Neural progenitor cell (in vitro differentiated cells): ENCODE results near the gene LPP. TPM values are rescaled to one million over a fixed set of nuclear protein-coding genes. Genes with fewer than 3 reads are reported as not detected.

ENCODE experiments used
- DNase-seq: peaks from one replicate; pipeline ENCODE4 v3.0.0-alpha.2; 2016; ENCODE audit warnings: low spot score
- H2AFZ ChIP-seq: fragments of 200-600 bp; sonication (generic); replicated peaks from 2 replicates; pipeline ENCODE4 v1.6.1; 2016; ENCODE audit warnings: antibody characterized with exemption
- H3F3A ChIP-seq: fragments of 200-600 bp; sonication (generic); 2 replicates; pipeline ENCODE4 v1.6.1; 2016; ENCODE audit warnings: antibody characterized with exemption, low read depth
- H3K27ac ChIP-seq: fragments of 200-600 bp; sonication (generic); 2 replicates; pipeline ENCODE4 v1.5.1; 2016; ENCODE audit warnings: mild to moderate bottlenecking
- H3K27me3 ChIP-seq: fragments of 200-600 bp; sonication (generic); 2 replicates; pipeline ENCODE4 v1.6.1; 2016; ENCODE audit warnings: mild to moderate bottlenecking, moderate library complexity
- H3K36me3 ChIP-seq: fragments of 200-600 bp; sonication (generic); 2 replicates; pipeline ENCODE4 v1.5.1; 2016
- H3K4me1 ChIP-seq: fragments of 200-600 bp; sonication (generic); 2 replicates; pipeline ENCODE4 v1.6.1; 2016; ENCODE audit warnings: mixed run types
- H3K4me2 ChIP-seq: fragments of 200-600 bp; sonication (generic); 2 replicates; pipeline ENCODE4 v1.6.1; 2016
- H3K4me3 ChIP-seq: fragments of 200-600 bp; sonication (generic); 2 replicates; pipeline ENCODE4 v1.5.1; 2016
- H3K79me2 ChIP-seq: fragments of 200-600 bp; sonication (generic); 2 replicates; pipeline ENCODE4 v1.6.1; 2016; ENCODE audit warnings: low read depth
- H3K9ac ChIP-seq: fragments of 200-600 bp; sonication (generic); 2 replicates; pipeline ENCODE4 v1.6.1; 2016
- H3K9me3 ChIP-seq: fragments of 200-600 bp; sonication (generic); 2 replicates; pipeline ENCODE4 v1.5.1; 2016; ENCODE audit warnings: low read depth
- H4K20me1 ChIP-seq: fragments of 200-600 bp; sonication (generic); 2 replicates; pipeline ENCODE4 v1.6.1; 2016; ENCODE audit warnings: low read depth
- H3K27ac Mint-ChIP-seq: 3 replicates; pipeline ENCODE4 v1.8.0; 2021; ENCODE audit warnings: mixed read lengths
- H3K27me3 Mint-ChIP-seq: 2 replicates; pipeline ENCODE4 v1.8.0; 2022; ENCODE audit warnings: low read depth, mild to moderate bottlenecking, inconsistent platforms, moderate library complexity, mixed read lengths; ENCODE audit not compliant: insufficient read depth
- H3K36me3 Mint-ChIP-seq: 3 replicates; pipeline ENCODE4 v1.8.0; 2021; ENCODE audit warnings: mixed read lengths
- H3K4me1 Mint-ChIP-seq: 3 replicates; pipeline ENCODE4 v1.8.0; 2021; ENCODE audit warnings: mixed read lengths
- H3K4me3 Mint-ChIP-seq: 3 replicates; pipeline ENCODE4 v1.8.0; 2021; ENCODE audit warnings: mild to moderate bottlenecking, moderate library complexity, mixed read lengths
- H3K9me3 Mint-ChIP-seq: 3 replicates; pipeline ENCODE4 v1.8.0; 2020; ENCODE audit warnings: mixed read lengths
- CTCF ChIP-seq: fragments of 200-600 bp; sonication (generic); IDR thresholded peaks from 2 replicates; pipeline ENCODE4 v1.5.1; 2017; ENCODE audit warnings: antibody characterized with exemption, mild to moderate bottlenecking
- EZH2 ChIP-seq: fragments of 200-600 bp; sonication (generic); IDR thresholded peaks from 2 replicates; pipeline ENCODE4 v1.6.1; 2017; ENCODE audit warnings: antibody characterized with exemption, mild to moderate bottlenecking, moderate library complexity
- EZH2phosphoT487 ChIP-seq: fragments of 200-600 bp; sonication (generic); IDR thresholded peaks from 2 replicates; pipeline ENCODE4 v1.6.1; 2017; ENCODE audit warnings: antibody characterized with exemption
- total RNA-seq: library from RNA; depleted of rRNA; stranded (reverse); fragments of >200 nt; gene quantifications from 2 replicates; pipeline ENCODE4 v1.2.3, GENCODE V29; 2015; ENCODE audit warnings: low replicate concordance

Gene LPP
- total RNA-seq, 1 donor from 2014 or later = 18.9 TPM

GRCh38 chr3:188706176-188706575 lies 552.2 kb downstream of the LPP start:
- no peaks in the 10 kb centered on the region for H3K27me3 ChIP-seq
- H3K9me3 ChIP-seq = no peaks in the 10 kb centered on the region
- TF ChIP-seq EZH2 (no peak), CTCF (no peak), EZH2phosphoT487 (no peak)
- H2AFZ ChIP-seq = no peak overlapping the region
- no peak overlapping the region for H3K27ac Mint-ChIP-seq
- H3K4me3 Mint-ChIP-seq = no peak overlapping the region
- H3K4me2 ChIP-seq = no peak overlapping the region
- H4K20me1 ChIP-seq = no peaks in the 10 kb centered on the region
- no peaks in the 10 kb centered on the region for H3K36me3 ChIP-seq
- H3K4me3 ChIP-seq = no peak overlapping the region
- no peaks in the 10 kb centered on the region for H3F3A ChIP-seq
- no peaks in the 10 kb centered on the region for H3K9me3 Mint-ChIP-seq
- peaks cover 2% of the 10 kb centered on the region for H3K27me3 Mint-ChIP-seq
- peaks cover 4% of the 10 kb centered on the region for H3K36me3 Mint-ChIP-seq
- no peaks in the 10 kb centered on the region for H3K4me1 ChIP-seq
- H3K4me1 Mint-ChIP-seq = no peaks in the 10 kb centered on the region
- no peaks in the 10 kb centered on the region for H3K79me2 ChIP-seq
- H3K9ac ChIP-seq = no peak overlapping the region
- no peak for DNase-seq
- no peak overlapping the region for H3K27ac ChIP-seq

- H2AFZ ChIP-seq = no peak overlapping the region
- H3K36me3 ChIP-seq = no peaks in the 10 kb centered on the region
- no peak overlapping the region for H3K4me3 ChIP-seq
- no peak overlapping the region for H3K27ac Mint-ChIP-seq
- TF ChIP-seq EZH2 (no peak), CTCF (no peak), EZH2phosphoT487 (no peak)
- no peaks in the 10 kb centered on the region for H4K20me1 ChIP-seq
- DNase-seq = no peak
- H3K4me3 Mint-ChIP-seq = no peak overlapping the region
- peaks cover 2% of the 10 kb centered on the region for H3K27me3 Mint-ChIP-seq
- H3K4me1 ChIP-seq = no peaks in the 10 kb centered on the region
- H3K27me3 ChIP-seq = no peaks in the 10 kb centered on the region
- no peaks in the 10 kb centered on the region for H3K79me2 ChIP-seq
- H3K4me1 Mint-ChIP-seq = no peaks in the 10 kb centered on the region
- no peak overlapping the region for H3K9ac ChIP-seq
- no peaks in the 10 kb centered on the region for H3K9me3 ChIP-seq
- H3K36me3 Mint-ChIP-seq = peaks cover 4% of the 10 kb centered on the region
- no peak overlapping the region for H3K4me2 ChIP-seq
- H3K9me3 Mint-ChIP-seq = no peaks in the 10 kb centered on the region
- no peak overlapping the region for H3K27ac ChIP-seq
- no peaks in the 10 kb centered on the region for H3F3A ChIP-seq
Observed at GRCh38 chr3:188706599-188706998, 552.6 kb downstream of the LPP start.

- Histone ChIP-seq H3K79me2 (no peaks in the 10 kb centered on the region), H3K27ac (no peak overlapping the region), H3K9me3 (no peaks in the 10 kb centered on the region), H3K4me1 (no peaks in the 10 kb centered on the region), H3K36me3 (no peaks in the 10 kb centered on the region), H2AFZ (no peak overlapping the region), H4K20me1 (no peaks in the 10 kb centered on the region), H3K4me3 (no peak overlapping the region), H3K9ac (no peak overlapping the region), H3K4me2 (no peak overlapping the region), H3F3A (no peaks in the 10 kb centered on the region), H3K27me3 (no peaks in the 10 kb centered on the region)
- H3K36me3 Mint-ChIP-seq = peaks cover 4% of the 10 kb centered on the region
- no peaks in the 10 kb centered on the region for H3K9me3 Mint-ChIP-seq
- peaks cover 5% of the 10 kb centered on the region for H3K27me3 Mint-ChIP-seq
- no peaks in the 10 kb centered on the region for H3K4me1 Mint-ChIP-seq
- H3K4me3 Mint-ChIP-seq = no peak overlapping the region
- TF ChIP-seq CTCF (no peak), EZH2phosphoT487 (no peak), EZH2 (no peak)
- no peak for DNase-seq
- H3K27ac Mint-ChIP-seq = no peak overlapping the region
Observed at GRCh38 chr3:188707381-188708288, 553.7 kb downstream of the LPP start.
